Thyroid gland (tissue), 4 donors: ENCODE results near the gene ASIC1. TPM values are rescaled to one million over a fixed set of nuclear protein-coding genes. Genes with fewer than 3 reads are reported as not detected.

Experiments
- DNase-seq, 2 donors: peaks; one replicate each; pipeline ENCODE4 v3.0.0-alpha.2; 2019
- H3K27ac ChIP-seq, 3 donors: fragments of 200-600 bp; sonication (generic); 1 replicate in 2 of 3; 2 replicates in 1 of 3; pipeline ENCODE4 v1.5.1; 2016 to 2019; ENCODE audit warnings: mild to moderate bottlenecking in 1 of 3, moderate library complexity in 1 of 3
- H3K27me3 ChIP-seq: fragments of 200-600 bp; sonication (generic); one replicate; pipeline ENCODE4 v1.5.1; 2019
- H3K36me3 ChIP-seq, 2 donors: fragments of 200-600 bp; sonication (generic); one replicate each; pipeline ENCODE4 v1.5.1; 2016 to 2019
- H3K4me1 ChIP-seq, 2 donors: fragments of 200-600 bp; sonication (generic); one replicate each; pipeline ENCODE4 v1.5.1; 2017 to 2019
- H3K4me3 ChIP-seq, 3 donors: fragments of 200-600 bp; sonication (generic); replicated peaks in 1 of 3; 1 replicate in 2 of 3; 2 replicates in 1 of 3; pipeline ENCODE4 v1.5.1; 2016; ENCODE audit warnings: mild to moderate bottlenecking in 1 of 3
- H3K9me3 ChIP-seq: fragments of 200-600 bp; sonication (generic); one replicate; pipeline ENCODE4 v1.5.1; 2017
- CTCF ChIP-seq, 6 experiments: fragments of 200-600 bp in 3 of 6; fragments of 450-650 bp in 3 of 6; sonication (generic) in 3 of 6; IDR thresholded peaks; one replicate each; pipeline ENCODE4 v1.5.1; 2016 to 2019; ENCODE audit warnings: antibody characterized with exemption in 6 of 6, mild to moderate bottlenecking in 2 of 6, inconsistent platforms in 1 of 6, moderate library complexity in 1 of 6
- POLR2A ChIP-seq, 2 donors: fragments of 450-650 bp; IDR thresholded peaks; one replicate each; pipeline ENCODE4 v1.6.1; 2017; ENCODE audit warnings: antibody characterized with exemption in 2 of 2, mild to moderate bottlenecking in 2 of 2, moderate library complexity in 1 of 2
- WGBS, 2 donors: methylation state at CpG; one replicate each; pipeline ENCODE4 v1.1.5; 2017; 5-methylcytosine and 5-hydroxymethylcytosine counted together
- intact Hi-C: fragments of 100-400 bp; cut with DNase I; formaldehyde crosslinking; loops from one replicate; pipeline ENCODE4 v1.15.1; 2023
- total RNA-seq, 4 donors: library from RNA; depleted of rRNA; stranded (reverse); fragments of >200 nt; gene quantifications; one replicate each; pipeline ENCODE4 v1.2.3, GENCODE V29; 2016

Gene ASIC1
- total RNA-seq, 4 donors from 2014 or later, result 0.13 to 1.9 (median 0.43) TPM

GRCh38 chr12:50109319-50109718 is 51.9 kb downstream of the ASIC1 start:
- no peak for DNase-seq
- intact Hi-C loops, result loop anchor here (10.0 kb wide), 1 partner anchor 205 kb away; no protein-coding TSS in a partner anchor
- 95 to 100% methylated on average over 3 of the region's 3 CpGs for WGBS, 2 donors
- Histone ChIP-seq H3K4me1 (peaks cover 35 to 42% of the 10 kb centered on the region in 2 donors), H3K27me3 (no peaks in the 10 kb centered on the region), H3K9me3 (no peaks in the 10 kb centered on the region), H3K36me3 (no peaks in the 10 kb centered on the region), H3K27ac (peak overlapping the region; percentile 86 to 98 (median 95)), H3K4me3 (no peak overlapping the region)
- TF ChIP-seq POLR2A (IDR thresholded peaks at IDR 0.05), result no peak
- TF ChIP-seq CTCF (IDR thresholded peaks at IDR 0.05), result no peak

- WGBS, 2 donors, result 32% methylated on average over 8 of the region's 8 CpGs
- peak; percentile 63 to 71 for DNase-seq
- Histone ChIP-seq H3K4me3 (no peak overlapping the region), H3K4me1 (peaks cover 37 to 43% of the 10 kb centered on the region in 2 donors), H3K27me3 (no peaks in the 10 kb centered on the region), H3K36me3 (no peaks in the 10 kb centered on the region), H3K27ac (peak overlapping the region; percentile 86 to 98 (median 95)), H3K9me3 (no peaks in the 10 kb centered on the region)
- intact Hi-C loops, result no loop called here
- TF ChIP-seq POLR2A (IDR thresholded peaks at IDR 0.05), result no peak
Observed at GRCh38 chr12:50110127-50110761, 52.8 kb downstream of the ASIC1 start.

DNA sequence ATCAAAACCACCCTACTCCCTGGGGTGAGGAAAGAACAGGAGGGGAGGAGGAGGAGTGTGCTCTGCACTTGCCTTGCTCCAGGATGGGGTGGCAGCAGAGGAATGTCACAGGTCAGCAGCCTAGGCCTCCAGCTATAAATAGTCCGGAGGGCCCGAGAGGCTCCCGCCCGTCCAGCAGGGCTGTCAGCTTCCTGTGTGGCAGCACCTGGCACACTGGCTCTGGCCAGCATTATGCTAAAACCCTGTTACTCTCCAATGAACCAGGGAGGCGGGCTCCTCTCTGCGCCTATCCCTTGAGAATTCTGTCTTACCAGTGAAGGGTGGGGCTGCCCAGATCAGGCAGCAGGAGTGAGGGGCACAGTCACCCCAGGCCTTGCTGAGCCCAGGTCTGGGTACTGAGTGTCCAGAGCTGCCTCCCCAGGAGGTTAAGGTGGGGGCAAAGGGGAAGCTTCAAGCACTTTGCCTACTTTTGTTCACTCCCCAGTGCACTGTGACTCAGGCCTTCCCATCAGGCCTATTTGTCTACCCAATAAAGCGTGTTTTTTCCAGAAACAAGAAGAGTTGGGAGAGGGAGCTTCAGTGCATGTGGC is 53.5 kb downstream of the ASIC1 start:
- peak; percentile 96 for DNase-seq
- no peaks in the 10 kb centered on the region for H3K9me3 ChIP-seq
- peaks cover 37 to 49% of the 10 kb centered on the region in 2 donors for H3K4me1 ChIP-seq
- WGBS, 2 donors, result 18 to 19% methylated on average over 5 to 6 of the region's 7 CpGs
- H3K4me3 ChIP-seq, result no peak overlapping the region
- intact Hi-C loops, result no loop called here
- no peaks in the 10 kb centered on the region for H3K27me3 ChIP-seq
- TF ChIP-seq CTCF (IDR thresholded peaks at IDR 0.05) (no peak), POLR2A (IDR thresholded peaks at IDR 0.05) (peak in 1 of 2 donors; percentile 71)
- peak overlapping the region; percentile 86 to 98 (median 95) for H3K27ac ChIP-seq
- H3K36me3 ChIP-seq, result no peaks in the 10 kb centered on the region

DNA sequence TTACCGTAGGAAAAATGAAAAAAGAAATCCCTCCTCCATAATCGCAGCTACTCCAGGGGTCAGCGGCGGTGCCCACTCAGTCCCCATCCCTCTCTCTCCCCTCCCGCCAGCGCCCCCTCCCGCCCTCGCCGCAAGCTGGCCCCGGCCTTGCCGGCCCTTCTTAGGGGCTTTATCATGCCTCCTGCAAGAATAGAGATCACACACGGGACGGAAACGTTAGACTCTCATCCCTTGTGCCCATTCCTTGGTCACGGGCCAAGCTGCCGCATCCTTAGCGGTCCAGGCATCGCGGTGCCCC is 53.9 kb downstream of the ASIC1 start:
- WGBS, 2 donors, result 4 to 7% methylated on average over 14 to 17 of the region's 19 CpGs
- Histone ChIP-seq H3K4me1 (peaks cover 37 to 53% of the 10 kb centered on the region in 2 donors), H3K27me3 (no peaks in the 10 kb centered on the region), H3K36me3 (no peaks in the 10 kb centered on the region), H3K27ac (peak overlapping the region; percentile 86 to 98 (median 95)), H3K4me3 (no peak overlapping the region), H3K9me3 (no peaks in the 10 kb centered on the region)
- TF ChIP-seq CTCF (IDR thresholded peaks at IDR 0.05), result peak in 3 of 6 experiments; percentile 72 to 80 (median 73)
- TF ChIP-seq POLR2A (IDR thresholded peaks at IDR 0.05), result no peak
- intact Hi-C loops, result no loop called here
- no peak for DNase-seq

DNA sequence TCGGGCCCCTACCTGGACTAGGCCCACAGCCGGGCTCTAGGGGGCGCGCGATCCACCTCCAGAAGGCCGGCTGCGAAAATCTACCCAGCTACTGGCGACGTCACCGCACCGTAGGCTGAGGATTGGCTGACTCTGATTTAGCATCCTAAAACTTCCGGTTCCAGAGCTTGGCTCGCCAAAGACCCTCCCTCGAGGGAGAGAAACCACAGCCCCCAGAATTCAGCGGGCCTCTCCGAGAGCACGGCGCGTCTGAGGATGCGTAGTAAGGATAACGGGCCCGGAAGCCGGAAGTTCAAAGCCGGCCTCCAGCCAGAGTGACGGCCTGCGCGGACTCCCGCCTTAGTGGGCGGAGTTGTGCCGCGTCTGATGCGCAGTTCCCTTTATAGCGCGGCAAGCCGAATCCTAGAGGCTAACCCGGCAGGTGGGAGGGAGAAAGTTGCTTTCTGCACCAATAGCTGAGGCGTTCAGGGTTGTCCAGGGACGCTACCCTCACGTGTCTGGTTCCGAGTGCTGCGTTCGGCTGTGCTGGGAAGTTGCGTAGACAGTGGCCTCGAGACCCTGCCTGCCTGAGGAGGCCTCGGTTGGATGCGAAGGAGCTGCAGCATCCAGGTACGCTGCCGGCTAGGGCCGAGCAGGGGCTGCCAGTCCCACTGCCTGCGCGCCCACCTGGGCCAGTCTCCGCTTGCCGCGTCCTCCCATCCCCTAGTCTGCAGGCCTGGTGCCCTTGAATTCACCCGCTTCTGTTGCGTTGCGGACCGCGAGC is 54.5 kb downstream of the ASIC1 start, which contains the start of gene COX14:
Gene COX14, plus strand, starts transcription at position 544 of the 763 bp plus-strand sequence. CDS start 7,808 bp downstream, outside the sequence.
- intact Hi-C loops, result no loop called here

More for the DNA sequence above, 54.5 kb downstream of the ASIC1 start, which contains the start of gene COX14:
- DNase-seq, result peak; percentile 99
- TF ChIP-seq POLR2A (IDR thresholded peaks at IDR 0.05), result peak; percentile 91 to 97
- peak in 5 of 6 experiments; percentile 2 to 95 (median 91) for TF ChIP-seq CTCF (IDR thresholded peaks at IDR 0.05)
- WGBS, 2 donors, result 0 to 1% methylated on average over 32 to 34 of the region's 59 CpGs
- no peaks in the 10 kb centered on the region for H3K27me3 ChIP-seq
- no peaks in the 10 kb centered on the region for H3K9me3 ChIP-seq
- peak within 1 kb of the TSS; percentile 70 to 94 (median 92) for H3K4me3 ChIP-seq
- no peaks in the 10 kb centered on the region for H3K36me3 ChIP-seq
- H3K4me1 ChIP-seq, result peaks cover 40 to 58% of the 10 kb centered on the region in 2 donors
- H3K27ac ChIP-seq, result peak within 1 kb of the TSS; percentile 93 to 98 (median 97)
